K562 (cell line): ENCODE results near the gene PPP1R13L. TPM values are rescaled to one million over a fixed set of nuclear protein-coding genes. Genes with fewer than 3 reads are reported as not detected.

Source experiments
- CC2D1A ChIP-seq: fragments of 450-650 bp; IDR thresholded peaks from 2 replicates; pipeline ENCODE4 v1.6.1; 2017; ENCODE audit warnings: mild to moderate bottlenecking
- CCNT2 ChIP-seq: IDR thresholded peaks from 2 replicates; pipeline ENCODE4 v1.6.1; 2011; ENCODE audit warnings: borderline replicate concordance, low read depth, mild to moderate bottlenecking, moderate library complexity, mixed read lengths, low read length; ENCODE audit not compliant: insufficient read length; ENCODE audit errors: extremely low read depth
- COPS2 ChIP-seq: fragments of 450-650 bp; conservative IDR thresholded peaks from 2 replicates; pipeline ENCODE4 v1.6.1; 2016; ENCODE audit warnings: mild to moderate bottlenecking, moderate library complexity
- DACH1 ChIP-seq: fragments of 450-650 bp; IDR thresholded peaks from 2 replicates; pipeline ENCODE4 v1.6.1; 2018; ENCODE audit not compliant: partially characterized antibody
- E2F6 ChIP-seq, 2 experiments: IDR thresholded peaks; 2 replicates each; pipeline ENCODE4 v1.6.1; 2011; ENCODE audit warnings: borderline replicate concordance in 1 of 2, control low read depth in 1 of 2, low read depth in 1 of 2, low read length in 1 of 2, mild to moderate bottlenecking in 1 of 2, mixed read lengths in 1 of 2, moderate library complexity in 1 of 2; ENCODE audit not compliant: insufficient read depth in 1 of 2, insufficient read length in 1 of 2, poor library complexity in 1 of 2, severe bottlenecking in 1 of 2; ENCODE audit errors: extremely low read depth in 1 of 2
- EGR1 ChIP-seq: fragments of 450-650 bp; conservative IDR thresholded peaks from 2 replicates; pipeline ENCODE4 v1.6.1; 2017; ENCODE audit warnings: mild to moderate bottlenecking
- ELF1 ChIP-seq: fragments of 200-800 bp; sonication (Bioruptor generic); IDR thresholded peaks from 2 replicates; pipeline ENCODE4 v1.6.1; 2016; ENCODE audit warnings: missing genetic modification characterization, missing compliant biosample characterization
- ESRRA ChIP-seq: fragments of 450-650 bp; IDR thresholded peaks from 2 replicates; pipeline ENCODE4 v1.6.1; 2014; ENCODE audit warnings: low read depth, mild to moderate bottlenecking, moderate library complexity, borderline replicate concordance
- ETV1 ChIP-seq: fragments of 450-650 bp; conservative IDR thresholded peaks from 2 replicates; pipeline ENCODE4 v1.6.1; 2016; ENCODE audit warnings: missing genetic modification characterization, control low read depth, low read depth, missing compliant biosample characterization
- GTF2A2 ChIP-seq: IDR thresholded peaks from 2 replicates; pipeline ENCODE4 v1.6.1; 2016; ENCODE audit warnings: mild to moderate bottlenecking, missing genetic modification characterization, missing compliant biosample characterization
- HDAC3 ChIP-seq: fragments of 450-650 bp; IDR thresholded peaks from 2 replicates; pipeline ENCODE4 v1.6.1; 2018; ENCODE audit warnings: borderline replicate concordance, mild to moderate bottlenecking, moderate library complexity; ENCODE audit not compliant: partially characterized antibody
- HNRNPK ChIP-seq: fragments of 200-400 bp; formaldehyde crosslinking; IDR thresholded peaks from one replicate; pipeline ENCODE4 v1.6.1; 2018; ENCODE audit warnings: mild to moderate bottlenecking, low read depth, low read length; ENCODE audit not compliant: poor library complexity, severe bottlenecking
- MAFF ChIP-seq: IDR thresholded peaks from 2 replicates; pipeline ENCODE4 v1.6.1; 2012; ENCODE audit warnings: low read length, improper control_type of control experiment
- MITF ChIP-seq: IDR thresholded peaks from 2 replicates; pipeline ENCODE4 v1.6.1; 2014; ENCODE audit warnings: antibody characterized with exemption
- RCOR1 ChIP-seq, 2 experiments: IDR thresholded peaks; 2 replicates each; pipeline ENCODE4 v1.6.1; 2012; ENCODE audit warnings: low read depth in 2 of 2, low read length in 2 of 2, borderline replicate concordance in 1 of 2, improper control_type of control experiment in 1 of 2
- RHOXF2B ChIP-seq: fragments of 250-450 bp; sonication (Bioruptor Pico); conservative IDR thresholded peaks from 2 replicates; pipeline ENCODE4 v1.5.1; 2021
- SRF ChIP-seq, 2 experiments: fragments of 250-450, 450-650 bp in 1 of 2; sonication (Bioruptor Pico) in 1 of 2; sonication (generic) in 1 of 2; formaldehyde crosslinking; IDR thresholded peaks; 2 replicates each; pipeline versions ENCODE4 v1.5.0 to v1.5.1; 2020 to 2022; ENCODE audit warnings: mild to moderate bottlenecking in 1 of 2, missing genetic modification reagents in 1 of 2
- SRSF3 ChIP-seq: fragments of 200-400 bp; formaldehyde crosslinking; IDR thresholded peaks from 2 replicates; pipeline ENCODE4 v1.6.1; 2016; ENCODE audit warnings: mild to moderate bottlenecking, low read length, moderate library complexity; ENCODE audit not compliant: insufficient read depth
- TCF3 ChIP-seq: sonication (generic); formaldehyde crosslinking; IDR thresholded peaks from 2 replicates; pipeline ENCODE4 v1.4.0; 2020; ENCODE audit warnings: mild to moderate bottlenecking, missing genetic modification reagents
- ZBTB1 ChIP-seq: sonication (generic); formaldehyde crosslinking; IDR thresholded peaks from 2 replicates; pipeline ENCODE4 v1.8.1; 2023; ENCODE audit warnings: missing genetic modification reagents, low read depth, mild to moderate bottlenecking, borderline replicate concordance
- ZBTB7A ChIP-seq: IDR thresholded peaks from 2 replicates; pipeline ENCODE4 v1.6.1; 2011; ENCODE audit warnings: low read depth, mild to moderate bottlenecking, low read length, moderate library complexity, borderline replicate concordance; ENCODE audit not compliant: control insufficient read depth
- ZNF280B ChIP-seq: fragments of 250-450 bp; sonication (Bioruptor Pico); IDR thresholded peaks from 2 replicates; pipeline ENCODE4 v1.5.1; 2021; ENCODE audit warnings: mild to moderate bottlenecking
- polyA plus RNA-seq, 8 experiments: library from polyadenylated mRNA; depleted of rRNA in 4 of 8; stranded (reverse) in 5 of 8; unstranded in 3 of 8; fragments of >200 nt; fragmentation: Nextera tagmentation in 2 of 8; fragmentation: Illumina TruSeq in 1 of 8; extraction: Ambion mirVana in 2 of 8; extraction: Trizol in 1 of 8; gene quantifications; 2 replicates each; pipeline versions ENCODE4 v1.2.1 to v1.2.3, GENCODE V29; 2011 to 2014; ENCODE audit warnings: inconsistent platforms in 1 of 8, missing spikeins in 1 of 8
- total RNA-seq, 7 experiments: library from RNA; depleted of rRNA in 6 of 7; stranded (reverse); fragments of >200 nt in 6 of 7; fragmentation: Illumina TruSeq in 2 of 7; extraction: Trizol in 2 of 7; gene quantifications; 2 replicates each; pipeline versions ENCODE4 v1.2.1 to v1.2.3, GENCODE V29; 2011 to 2021; ENCODE audit warnings: low replicate concordance in 1 of 7

The PPP1R13L gene
- total and polyA plus RNA-seq, 9 of the 15 experiments (the other 6 are each of a cell fraction or from before 2014, with no cell fraction given), result 0.32 to 6.7 (median 2.0) TPM

- TF ChIP-seq ZBTB7A (peak; percentile 50; the same call in 1 of the 2 replicates), GTF2A2 (tag) (no peak), ELF1 (tag) (peak; percentile 42; the same call in 1 of the 2 replicates), RCOR1 (IDR thresholded peaks at IDR 0.05; ENCODE audit: borderline replicate concordance in 1 of 2, low read depth in 2 of 2, low read length in 2 of 2) (no peak; a peak in 1 of 4 replicates), HDAC3 (peak; percentile 55), EGR1 (peak; percentile 88), ETV1 (peak; percentile 74), SRF (CRISPR knock-in tag; IDR thresholded peaks at IDR 0.05) (peak in 1 of 2 experiments; percentile 79; a peak in 1 of 4 replicates), COPS2 (no peak), SRSF3 (no peak), ZNF280B (CRISPR knock-in tag) (no peak), MITF (no peak), ZBTB1 (CRISPR knock-in tag) (no peak), HNRNPK (no peak), TCF3 (CRISPR knock-in tag) (no peak), MAFF (no peak), ESRRA (peak; percentile 92), CC2D1A (0 out of 2 replicates have a peak, but pooled peaks have one; percentile 15), E2F6 (IDR thresholded peaks at IDR 0.05; ENCODE audit: borderline replicate concordance in 1 of 2, extremely low read depth in 1 of 2, insufficient read depth in 1 of 2, insufficient read length in 1 of 2, low read depth in 1 of 2, low read length in 1 of 2, poor library complexity in 1 of 2, severe bottlenecking in 1 of 2) (peak in 1 of 2 experiments; percentile 24), DACH1 (peak; percentile 85), CCNT2 (peak; percentile 21), RHOXF2B (CRISPR knock-in tag) (no peak)
Measured at GRCh38 chr19:45403781-45404556, 900 bp downstream of the PPP1R13L start (continued).
